MCF 10A (cell line): Measurements from ENCODE around the gene PXK. TPM values are rescaled to one million over a fixed set of nuclear protein-coding genes. Genes with fewer than 3 reads are reported as not detected.

Source experiments
- BruUV-seq: library from RNA; stranded (reverse); fragments of 400-500 nt; replicated peaks from 2 replicates; lab custom pipeline; 2021; lab: Mats Ljungman, UMichigan
- CTCF ChIA-PET: fragments of 300-600 bp; sonication (Branson Sonifier 250); formaldehyde crosslinking; extraction: SDS; loops from one replicate; lab custom pipeline; 2021; ENCODE audit warnings: antibody characterized with exemption, inconsistent platforms; lab: Yijun Ruan, JAX
- POLR2A ChIA-PET: fragments of 300-600, 350-650 bp; sonication (Branson Sonifier 250); formaldehyde crosslinking; extraction: SDS; loops from one replicate; lab custom pipeline; 2020; ENCODE audit warnings: antibody characterized with exemption, inconsistent platforms; lab: Yijun Ruan, JAX
- DNase-seq: peaks from one replicate; pipeline ENCODE4 v3.0.0-alpha.2; 2018; ENCODE audit not compliant: unreplicated experiment
- H3K27ac Mint-ChIP-seq: one replicate; pipeline ENCODE4 v1.8.0; 2022; ENCODE audit warnings: mild to moderate bottlenecking, low read depth, mixed read lengths; ENCODE audit not compliant: unreplicated experiment
- H3K27me3 Mint-ChIP-seq: one replicate; pipeline ENCODE4 v1.8.0; 2022; ENCODE audit warnings: mixed read lengths; ENCODE audit not compliant: insufficient read depth, unreplicated experiment
- H3K36me3 Mint-ChIP-seq: one replicate; pipeline ENCODE4 v1.8.0; 2022; ENCODE audit warnings: mild to moderate bottlenecking, moderate library complexity, mixed read lengths; ENCODE audit not compliant: insufficient read depth, unreplicated experiment
- H3K4me1 Mint-ChIP-seq: one replicate; pipeline ENCODE4 v1.8.0; 2022; ENCODE audit warnings: mixed read lengths; ENCODE audit not compliant: insufficient read depth, unreplicated experiment
- H3K4me3 Mint-ChIP-seq: one replicate; pipeline ENCODE4 v1.8.0; 2022; ENCODE audit warnings: mild to moderate bottlenecking, moderate library complexity, mixed read lengths; ENCODE audit not compliant: unreplicated experiment
- H3K9me3 Mint-ChIP-seq: one replicate; pipeline ENCODE4 v1.8.0; 2022; ENCODE audit warnings: mixed read lengths; ENCODE audit not compliant: unreplicated experiment
- CTCF ChIP-seq: fragments of 200-600 bp; IDR thresholded peaks from one replicate; pipeline ENCODE4 v1.8.0; 2022; ENCODE audit warnings: antibody characterized with exemption, mild to moderate bottlenecking; ENCODE audit not compliant: unreplicated experiment
- intact Hi-C: fragments of 100-400 bp; cut with micrococcal nuclease; formaldehyde crosslinking; loops from 2 replicates; pipeline ENCODE4 v1.14.1; 2022
- total RNA-seq: library from RNA; stranded (reverse); gene quantifications from 2 replicates; pipeline ENCODE4 v1.2.3, GENCODE V29; 2022

PXK gene
- total RNA-seq, 1 experiment from 2014 or later = 62.2 TPM

GRCh38 chr3:58463181-58463941 lies 130.7 kb downstream of the PXK start:
- intact Hi-C loops = loop anchor here (1.0 kb wide), 3 partner anchors 29 to 69 kb away; partner anchors contain the start of gene KCTD6
- ChIA-PET CTCF (interaction anchor here (0.6 to 2.5 kb wide), 25 partner anchors 10 to 1367 kb away, joined by 3 to 31 read pairs (median 4); partner anchors contain the start of gene KCTD6), POLR2A (interaction anchor here (0.7 to 2.4 kb wide), 9 partner anchors 9 to 129 kb away, joined by 3 to 9 read pairs (median 5); partner anchors contain the start of genes KCTD6 and PDHB)
- no TSS peak for BruUV-seq
- peak overlapping the region; percentile 71 for H3K27ac Mint-ChIP-seq
- no peaks in the 10 kb centered on the region for H3K9me3 Mint-ChIP-seq
- peak; percentile 89 for TF ChIP-seq CTCF
- H3K36me3 Mint-ChIP-seq = peaks cover 6% of the 10 kb centered on the region
- H3K4me3 Mint-ChIP-seq = no peak overlapping the region
- H3K4me1 Mint-ChIP-seq = peaks cover 20% of the 10 kb centered on the region
- no peaks in the 10 kb centered on the region for H3K27me3 Mint-ChIP-seq
- peak; percentile 95 for DNase-seq

DNA sequence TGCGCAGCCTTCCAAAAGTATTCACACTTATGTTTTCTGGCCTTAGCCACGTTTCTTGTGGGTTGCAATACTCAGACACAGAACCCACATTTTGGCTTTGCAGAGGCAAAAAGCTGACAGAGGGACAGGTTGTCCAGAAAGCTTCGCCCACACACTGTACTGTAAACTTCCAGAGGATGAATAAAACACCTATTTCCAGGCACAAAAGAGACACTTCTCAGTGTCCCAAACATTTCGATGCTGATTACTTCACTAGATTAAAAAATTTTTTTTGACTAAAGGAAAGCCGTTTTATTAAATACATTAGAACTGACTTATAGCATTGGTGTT lies 131.2 kb downstream of the PXK start:
- ChIA-PET POLR2A (interaction anchor here (0.6 to 2.4 kb wide), 10 partner anchors 8 to 203 kb away, joined by 3 to 9 read pairs (median 4); partner anchors contain the start of genes KCTD6 and PDHB), CTCF (interaction anchor here (0.5 to 2.5 kb wide), 27 partner anchors 9 to 1366 kb away, joined by 3 to 31 read pairs (median 4); partner anchors contain the start of gene KCTD6)
- no peak for DNase-seq
- no peak overlapping the region for H3K4me3 Mint-ChIP-seq
- no TSS peak for BruUV-seq
- H3K27ac Mint-ChIP-seq = no peak overlapping the region
- intact Hi-C loops = loop anchor here (1.0 kb wide), 3 partner anchors 28 to 68 kb away; partner anchors contain the start of gene KCTD6
- no peaks in the 10 kb centered on the region for H3K27me3 Mint-ChIP-seq
- H3K9me3 Mint-ChIP-seq = no peaks in the 10 kb centered on the region
- H3K4me1 Mint-ChIP-seq = peaks cover 20% of the 10 kb centered on the region
- peaks cover 6% of the 10 kb centered on the region for H3K36me3 Mint-ChIP-seq
- TF ChIP-seq CTCF = no peak

DNA sequence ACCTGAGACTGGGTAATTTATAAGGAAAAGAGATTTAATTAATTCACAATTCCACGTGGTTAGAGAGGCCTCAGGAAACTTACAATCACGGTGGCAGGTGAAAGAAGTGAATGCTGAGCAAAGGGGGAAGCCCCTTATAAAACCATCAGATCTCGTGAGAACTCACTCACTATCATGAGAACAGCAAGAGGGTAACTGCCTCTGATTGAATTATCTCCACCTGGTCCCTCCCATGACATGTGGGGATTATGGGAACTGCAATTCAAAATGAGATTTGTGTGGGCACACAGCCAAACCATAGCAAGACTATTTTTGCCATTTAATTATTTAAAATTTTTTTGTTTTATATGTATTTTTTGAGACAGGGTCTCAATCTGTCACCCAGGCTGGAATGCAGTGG lies 132.2 kb downstream of the PXK start:
- ChIA-PET CTCF (interaction anchor here (1.1 to 2.5 kb wide), 3 partner anchors 27 to 63 kb away, joined by 3 to 31 read pairs (median 5); partner anchors contain the start of gene KCTD6), POLR2A (interaction anchor here (2.4 kb wide), 1 partner anchor 28 kb away, joined by 9 read pairs; the partner anchor contains the start of gene KCTD6)
- no peaks in the 10 kb centered on the region for H3K9me3 Mint-ChIP-seq
- no peak for TF ChIP-seq CTCF
- H3K36me3 Mint-ChIP-seq = peaks cover 6% of the 10 kb centered on the region
- DNase-seq = peak; percentile 21
- H3K27ac Mint-ChIP-seq = no peak overlapping the region
- BruUV-seq = no TSS peak
- intact Hi-C loops = no loop called here
- no peaks in the 10 kb centered on the region for H3K27me3 Mint-ChIP-seq
- peaks cover 15% of the 10 kb centered on the region for H3K4me1 Mint-ChIP-seq
- no peak overlapping the region for H3K4me3 Mint-ChIP-seq
